ENCODE data around the gene LENEP.

Gene LENEP

DNA sequence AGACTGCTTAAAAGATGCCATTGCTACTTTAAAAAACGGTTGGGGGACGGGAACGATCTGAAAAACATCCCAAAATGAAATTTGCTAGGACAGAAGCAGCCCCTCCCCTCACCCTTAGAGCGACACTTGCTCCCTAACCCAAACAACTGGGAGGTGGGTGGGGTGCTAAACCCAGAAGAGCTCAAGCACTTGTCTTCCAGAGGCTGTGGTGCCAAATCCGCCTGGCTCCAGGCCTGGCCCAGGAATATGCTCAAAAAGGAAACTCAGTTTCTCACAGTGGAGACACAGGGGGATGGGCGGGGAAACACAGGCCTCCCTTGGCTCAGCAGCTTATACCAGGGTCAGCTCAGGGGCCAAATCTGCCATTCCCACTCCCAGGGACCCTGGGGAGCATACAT, 36.8 kb upstream of the LENEP start:
- peak overlapping the region; percentile 86 for H3K4me2 ChIP-seq (ENCODE audit: low read depth, low read length, poor library complexity, severe bottlenecking)
- no peaks in the 10 kb centered on the region; the same call in 1 of the 2 replicates for H3K36me3 ChIP-seq (ENCODE audit: insufficient read depth, low read length)
- no peak for TF ChIP-seq EZH2phosphoT487 (IDR thresholded peaks at IDR 0.05; ENCODE audit: borderline replicate concordance)
- TF ChIP-seq, protein P1, sequence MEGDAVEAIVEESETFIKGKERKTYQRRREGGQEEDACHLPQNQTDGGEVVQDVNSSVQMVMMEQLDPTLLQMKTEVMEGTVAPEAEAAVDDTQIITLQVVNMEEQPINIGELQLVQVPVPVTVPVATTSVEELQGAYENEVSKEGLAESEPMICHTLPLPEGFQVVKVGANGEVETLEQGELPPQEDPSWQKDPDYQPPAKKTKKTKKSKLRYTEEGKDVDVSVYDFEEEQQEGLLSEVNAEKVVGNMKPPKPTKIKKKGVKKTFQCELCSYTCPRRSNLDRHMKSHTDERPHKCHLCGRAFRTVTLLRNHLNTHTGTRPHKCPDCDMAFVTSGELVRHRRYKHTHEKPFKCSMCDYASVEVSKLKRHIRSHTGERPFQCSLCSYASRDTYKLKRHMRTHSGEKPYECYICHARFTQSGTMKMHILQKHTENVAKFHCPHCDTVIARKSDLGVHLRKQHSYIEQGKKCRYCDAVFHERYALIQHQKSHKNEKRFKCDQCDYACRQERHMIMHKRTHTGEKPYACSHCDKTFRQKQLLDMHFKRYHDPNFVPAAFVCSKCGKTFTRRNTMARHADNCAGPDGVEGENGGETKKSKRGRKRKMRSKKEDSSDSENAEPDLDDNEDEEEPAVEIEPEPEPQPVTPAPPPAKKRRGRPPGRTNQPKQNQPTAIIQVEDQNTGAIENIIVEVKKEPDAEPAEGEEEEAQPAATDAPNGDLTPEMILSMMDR (conservative IDR thresholded peaks at IDR 0.05; ENCODE audit: low read length), result no peak
- no peaks in the 10 kb centered on the region for H3K9me3 ChIP-seq (ENCODE audit: insufficient read depth, low read depth, low read length)
- peaks cover 85% of the 10 kb centered on the region for H3K79me2 ChIP-seq (ENCODE audit: insufficient read depth, low read length)
- peaks cover 67% of the 10 kb centered on the region for H3K4me1 ChIP-seq (ENCODE audit: insufficient read depth, low read length, poor library complexity, severe bottlenecking)
- peaks cover 10% of the 10 kb centered on the region; the same call in 1 of the 2 replicates for H3F3A ChIP-seq (ENCODE audit: low read depth)
- peak overlapping the region; percentile 84 for H3K9ac ChIP-seq (ENCODE audit: low read depth, low read length, poor library complexity, severe bottlenecking)
- H3K27me3 ChIP-seq (ENCODE audit: insufficient read depth, low read length, poor library complexity, severe bottlenecking), result no peaks in the 10 kb centered on the region
- peak overlapping the region; percentile 86 for H3K4me3 ChIP-seq (ENCODE audit: low read length, poor library complexity, severe bottlenecking)
- H3K9me2 ChIP-seq (replicated peaks; ENCODE audit: low read depth, low read length), result no peaks in the 10 kb centered on the region
- H4K20me1 ChIP-seq (ENCODE audit: insufficient read depth, low read length, poor library complexity, severe bottlenecking), result peaks cover 24% of the 10 kb centered on the region
- H2AFZ ChIP-seq (ENCODE audit: low read length), result no peak overlapping the region

DNA sequence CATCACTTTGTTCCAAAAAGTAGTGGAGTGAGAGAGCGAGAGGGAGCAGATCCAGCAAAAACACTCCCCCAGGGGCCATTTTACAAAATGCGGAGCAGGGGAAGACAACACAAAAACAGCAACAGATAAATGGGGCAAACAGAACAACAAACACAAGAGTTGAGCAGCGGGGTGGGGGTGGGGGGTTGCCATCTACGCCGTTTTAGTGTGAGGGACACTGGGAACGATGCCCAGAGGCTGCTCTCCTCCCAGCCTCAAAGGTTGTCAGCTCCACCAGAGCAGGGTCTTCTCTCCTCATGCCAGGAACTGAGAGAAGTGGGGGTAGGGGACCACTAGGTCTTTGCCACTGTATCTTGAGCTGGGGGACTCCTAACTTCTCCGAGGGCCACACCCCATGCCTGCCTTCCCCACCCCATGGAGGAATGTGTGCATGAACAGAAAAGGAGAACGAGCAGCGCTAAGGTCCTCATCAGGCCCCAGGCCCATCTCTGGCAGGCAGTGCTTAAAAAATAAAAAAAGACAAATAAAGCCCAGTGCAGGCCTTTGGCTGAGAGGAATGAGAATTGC, 36.2 kb upstream of the LENEP start:
- TF ChIP-seq EZH2phosphoT487 (IDR thresholded peaks at IDR 0.05; ENCODE audit: borderline replicate concordance), result no peak
- TF ChIP-seq, protein P1 (conservative IDR thresholded peaks at IDR 0.05; ENCODE audit: low read length), result no peak
- Histone ChIP-seq H4K20me1 (ENCODE audit: insufficient read depth, low read length, poor library complexity, severe bottlenecking) (peaks cover 24% of the 10 kb centered on the region), H3K27me3 (ENCODE audit: insufficient read depth, low read length, poor library complexity, severe bottlenecking) (no peaks in the 10 kb centered on the region), H3K4me1 (ENCODE audit: insufficient read depth, low read length, poor library complexity, severe bottlenecking) (peaks cover 61% of the 10 kb centered on the region), H3K4me2 (ENCODE audit: low read depth, low read length, poor library complexity, severe bottlenecking) (peak overlapping the region; percentile 86), H3K9ac (ENCODE audit: low read depth, low read length, poor library complexity, severe bottlenecking) (peak overlapping the region; percentile 84), H3K9me3 (ENCODE audit: insufficient read depth, low read depth, low read length) (no peaks in the 10 kb centered on the region), H3F3A (ENCODE audit: low read depth) (peaks cover 10% of the 10 kb centered on the region; the same call in 1 of the 2 replicates), H2AFZ (ENCODE audit: low read length) (no peak overlapping the region), H3K4me3 (ENCODE audit: low read length, poor library complexity, severe bottlenecking) (no peak overlapping the region), H3K9me2 (replicated peaks; ENCODE audit: low read depth, low read length) (no peaks in the 10 kb centered on the region), H3K36me3 (ENCODE audit: insufficient read depth, low read length) (no peaks in the 10 kb centered on the region; the same call in 1 of the 2 replicates), H3K79me2 (ENCODE audit: insufficient read depth, low read length) (peaks cover 82% of the 10 kb centered on the region)

DNA sequence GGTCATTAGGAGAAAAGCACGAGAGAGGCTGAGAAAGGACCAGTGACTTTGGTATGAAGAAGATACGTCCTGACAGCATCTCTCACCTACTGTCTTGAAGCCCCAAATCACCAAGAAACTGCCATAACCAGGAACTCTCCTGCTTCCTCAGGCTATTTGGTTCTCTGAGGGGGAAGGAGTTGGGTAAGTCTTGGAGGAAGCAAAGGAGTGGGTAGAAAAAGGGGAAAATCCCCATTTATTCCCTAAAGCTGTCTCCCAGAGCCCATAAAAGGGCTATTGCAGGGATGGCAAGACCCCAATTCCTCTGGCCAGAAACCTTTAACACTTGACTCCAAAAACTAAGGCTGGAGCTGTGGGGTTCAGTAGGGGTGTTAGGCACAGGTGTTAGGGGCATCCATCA, 35.4 kb upstream of the LENEP start:
- Histone ChIP-seq H3K4me1 (ENCODE audit: insufficient read depth, low read length, poor library complexity, severe bottlenecking) (peaks cover 60% of the 10 kb centered on the region), H3K9me3 (ENCODE audit: insufficient read depth, low read depth, low read length) (no peaks in the 10 kb centered on the region), H3K36me3 (ENCODE audit: insufficient read depth, low read length) (peaks cover 1% of the 10 kb centered on the region; the same call in 1 of the 2 replicates), H3K79me2 (ENCODE audit: insufficient read depth, low read length) (peaks cover 82% of the 10 kb centered on the region), H3F3A (ENCODE audit: low read depth) (peaks cover 7% of the 10 kb centered on the region; the same call in 1 of the 2 replicates), H4K20me1 (ENCODE audit: insufficient read depth, low read length, poor library complexity, severe bottlenecking) (peaks cover 24% of the 10 kb centered on the region), H3K4me3 (ENCODE audit: low read length, poor library complexity, severe bottlenecking) (no peak overlapping the region), H2AFZ (ENCODE audit: low read length) (no peak overlapping the region), H3K9me2 (replicated peaks; ENCODE audit: low read depth, low read length) (no peaks in the 10 kb centered on the region), H3K9ac (ENCODE audit: low read depth, low read length, poor library complexity, severe bottlenecking) (no peak overlapping the region), H3K4me2 (ENCODE audit: low read depth, low read length, poor library complexity, severe bottlenecking) (no peak overlapping the region), H3K27me3 (ENCODE audit: insufficient read depth, low read length, poor library complexity, severe bottlenecking) (no peaks in the 10 kb centered on the region)
- TF ChIP-seq, protein P1 (conservative IDR thresholded peaks at IDR 0.05; ENCODE audit: low read length), result no peak
- TF ChIP-seq EZH2phosphoT487 (IDR thresholded peaks at IDR 0.05; ENCODE audit: borderline replicate concordance), result no peak
